GM19467 (cell line): ENCODE results near the gene IAPP.
"Not testable (repeated sequence)": the region's sequence is repeated elsewhere in the genome, so short reads cannot be mapped to it uniquely, and the experiment has no call there.

ENCODE experiments used
- ATAC-seq: cut with Tn5 transposase; IDR thresholded peaks from one replicate; pipeline ENCODE4 v1.9.1; 2021; ENCODE audit warnings: mild to moderate bottlenecking, moderate library complexity; ENCODE audit not compliant: unreplicated experiment

IAPP gene

DNA sequence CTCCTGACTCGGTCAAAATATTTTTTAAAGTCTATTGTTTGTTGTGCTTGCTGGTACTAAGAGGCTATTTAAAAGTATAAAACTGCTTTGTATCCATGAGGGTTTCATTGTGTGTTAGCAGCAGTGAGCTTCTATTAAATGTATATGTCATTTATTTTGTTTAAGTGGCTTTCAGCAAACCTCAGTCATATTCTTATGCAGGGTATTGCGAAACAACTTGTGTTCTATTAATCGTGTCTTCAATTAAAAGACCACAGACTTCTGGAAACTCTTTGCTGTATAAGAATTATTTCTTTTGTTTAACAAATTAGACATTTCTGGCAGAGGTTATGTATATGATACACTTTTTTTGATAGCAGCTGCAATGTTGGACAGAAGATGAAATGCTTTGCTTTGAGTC is 6.5 kb downstream of the IAPP start:
- no peak for ATAC-seq

DNA sequence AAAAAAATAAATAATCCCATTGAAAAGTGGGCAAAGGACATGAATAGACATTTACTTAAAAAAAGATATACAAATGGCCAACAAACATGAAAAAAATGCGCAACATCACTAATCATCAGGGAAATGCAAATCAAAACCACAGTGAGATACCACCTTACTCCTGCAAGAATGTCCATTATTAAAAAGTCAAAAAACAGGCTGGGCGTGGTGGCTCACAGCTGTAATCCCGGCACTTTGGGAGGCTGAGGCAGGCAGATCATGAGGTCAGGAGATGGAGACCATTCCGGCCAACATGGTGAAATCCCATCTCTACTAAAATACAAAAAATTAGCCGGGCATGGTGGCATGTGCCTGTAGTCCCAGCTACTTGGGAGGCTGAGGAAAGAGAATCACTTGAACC is 8.6 kb downstream of the IAPP start:
- ATAC-seq: not testable (repeated sequence)

DNA sequence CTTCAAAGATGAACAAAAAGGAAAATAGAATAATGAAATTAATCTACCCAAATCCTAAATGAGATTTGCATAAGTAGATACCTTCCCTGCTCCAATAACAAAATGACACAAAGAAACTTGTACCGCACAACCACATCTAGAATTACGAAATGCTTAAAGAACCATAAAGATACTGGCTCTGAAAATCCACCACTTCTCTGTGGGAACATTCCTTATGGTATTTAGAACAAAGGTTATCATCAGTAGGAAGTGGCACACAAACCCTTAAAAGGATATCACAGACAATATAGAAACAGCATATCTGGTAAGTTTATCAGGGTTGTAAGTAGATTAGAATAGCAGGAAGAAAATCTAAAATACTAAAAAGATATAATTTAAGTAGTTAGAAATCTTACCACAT is 11.6 kb downstream of the IAPP start:
- no peak for ATAC-seq

DNA sequence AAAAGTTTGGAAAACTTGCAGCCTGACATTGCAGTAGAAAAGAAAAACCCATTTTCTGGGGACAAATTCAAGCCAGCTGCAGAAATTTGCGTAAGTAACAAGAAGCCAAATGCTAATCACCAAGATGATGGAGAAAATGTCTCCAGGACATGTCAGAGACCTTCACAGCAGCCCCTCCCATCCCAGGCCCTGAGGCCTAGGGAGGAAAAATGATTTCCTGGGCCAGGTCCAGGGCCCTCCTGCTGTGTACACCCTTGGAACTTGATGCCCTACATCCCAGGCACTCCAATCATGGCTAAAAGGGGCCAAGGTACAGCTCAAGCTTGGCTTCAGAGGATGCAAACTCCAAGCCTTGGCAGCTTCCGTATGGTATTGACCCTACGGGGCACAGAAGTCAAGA is 14.5 kb downstream of the IAPP start:
- no peak for ATAC-seq

DNA sequence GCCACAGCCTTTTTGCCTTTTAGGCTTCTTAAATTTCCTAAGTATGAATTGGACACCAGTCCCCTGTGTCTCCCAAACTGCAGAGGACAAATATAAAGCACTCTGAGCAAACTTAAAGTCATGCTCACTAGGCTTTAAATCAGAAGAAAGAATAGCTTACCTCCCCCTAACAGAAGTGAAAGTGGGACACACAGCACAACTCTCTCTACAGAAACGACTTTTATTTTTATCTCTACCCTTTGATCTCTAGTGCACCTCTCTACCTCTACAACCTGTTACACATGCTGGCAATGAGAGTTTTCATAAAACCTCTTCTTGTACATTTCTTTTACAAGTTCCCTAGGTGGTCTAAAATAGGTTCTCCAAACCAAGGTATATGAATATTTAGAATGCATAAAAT is 19.7 kb downstream of the IAPP start:
- ATAC-seq: no peak

DNA sequence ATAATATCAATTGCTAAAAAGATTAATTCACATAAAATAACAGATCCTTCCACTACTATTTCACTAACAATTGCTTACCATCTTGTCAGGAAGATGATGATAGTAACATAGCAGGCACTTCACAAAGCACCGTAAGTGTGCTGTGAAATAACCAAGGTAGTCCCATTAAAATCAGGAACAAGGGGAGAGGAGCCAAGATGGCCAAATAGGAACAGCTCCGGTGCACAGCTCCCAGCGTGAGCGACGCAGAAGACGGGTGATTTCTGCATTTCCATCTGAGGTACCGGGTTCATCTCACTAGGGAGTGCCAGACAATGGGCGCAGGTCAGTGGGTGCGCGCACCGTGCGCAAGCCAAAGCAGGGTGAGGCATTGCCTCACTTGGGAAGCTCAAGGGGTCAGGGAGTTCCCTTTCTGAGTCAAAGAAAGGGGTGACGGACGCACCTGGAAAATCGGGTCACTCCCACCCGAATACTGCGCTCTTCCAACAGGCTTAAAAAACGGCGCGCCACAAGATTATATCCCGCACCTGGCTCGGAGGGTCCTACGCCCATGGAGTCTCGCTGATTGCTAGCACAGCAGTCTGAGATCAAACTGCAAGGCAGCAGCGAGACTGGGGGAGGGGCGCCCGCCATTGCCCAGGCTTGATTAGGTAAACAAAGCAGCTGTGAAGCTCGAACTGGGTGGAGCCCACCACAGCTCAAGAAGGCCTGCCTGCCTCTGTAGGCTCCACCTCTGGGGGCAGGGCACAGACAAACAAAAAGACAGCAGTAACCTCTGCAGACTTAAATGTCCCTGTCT is 22.3 kb downstream of the IAPP start:
- not testable (repeated sequence) for ATAC-seq

DNA sequence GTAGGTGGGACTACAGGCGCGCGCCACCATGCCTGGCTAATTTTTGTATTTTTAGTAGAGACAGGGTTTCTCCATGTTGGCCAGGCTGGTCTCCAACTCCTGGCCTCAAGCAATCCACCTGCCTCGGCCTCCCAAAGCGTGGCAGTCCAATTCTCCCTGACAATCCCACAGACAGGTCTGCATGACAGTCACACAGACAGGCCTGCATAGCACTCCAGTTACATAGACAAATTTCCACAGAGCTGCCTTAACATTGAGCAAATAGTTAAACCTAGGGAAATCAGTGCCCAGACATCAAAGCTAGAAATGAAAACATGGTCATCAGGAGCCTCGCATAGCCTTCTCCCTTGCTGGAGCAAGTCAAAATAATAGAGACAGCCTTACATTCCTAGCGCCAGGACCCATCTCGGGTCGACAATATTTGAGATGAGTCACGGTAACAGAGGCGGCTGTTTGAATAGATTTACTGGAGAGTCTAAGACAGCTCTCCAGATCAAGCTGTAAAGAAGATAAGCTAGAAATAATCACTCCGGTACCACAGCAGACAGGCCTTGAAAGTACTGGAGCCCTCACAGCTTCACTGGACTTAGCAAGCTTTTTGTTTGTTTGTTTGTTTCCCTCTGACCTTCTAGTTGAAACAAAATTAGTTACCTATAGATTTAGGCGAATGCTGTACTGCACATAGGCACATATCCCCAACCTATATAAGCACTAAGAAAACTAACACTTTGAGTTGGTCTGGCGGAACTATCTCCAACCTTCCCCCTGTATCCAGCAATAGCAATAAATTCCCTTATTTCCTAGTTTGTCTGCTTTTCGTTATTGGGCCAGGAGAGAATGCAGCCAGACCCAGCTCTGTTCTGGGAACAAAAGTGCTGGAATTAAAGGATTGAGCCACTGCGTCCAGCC is 40.9 kb downstream of the IAPP start:
- no peak for ATAC-seq

DNA sequence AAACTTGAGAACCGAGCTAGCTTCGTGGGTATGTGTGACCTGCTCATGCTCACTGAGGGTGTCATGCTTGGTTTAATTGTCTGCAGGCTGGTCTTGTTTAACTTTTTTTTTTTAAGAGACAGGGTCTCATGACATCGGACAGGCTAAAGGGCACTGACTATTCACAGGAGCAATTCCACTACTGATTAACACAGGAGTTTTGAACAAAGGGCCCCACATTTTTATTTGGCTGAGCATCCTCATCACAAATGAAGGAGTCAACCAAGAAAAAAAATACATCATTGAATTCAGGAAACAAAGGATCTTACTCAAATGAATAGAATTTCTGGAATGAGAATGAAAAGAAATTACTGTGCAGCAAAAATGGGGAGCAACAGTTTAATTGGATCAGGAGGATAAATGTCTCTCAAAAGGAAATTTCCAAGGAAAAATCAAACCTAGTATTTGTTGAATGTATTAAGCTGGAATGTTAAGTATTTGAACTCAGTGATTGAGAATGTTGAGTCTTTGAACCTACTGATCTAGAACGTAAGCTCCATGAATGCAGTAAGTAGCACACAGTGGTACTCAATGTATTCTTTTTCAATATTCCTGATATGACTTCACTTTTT is 43.9 kb downstream of the IAPP start:
- ATAC-seq: no peak

DNA sequence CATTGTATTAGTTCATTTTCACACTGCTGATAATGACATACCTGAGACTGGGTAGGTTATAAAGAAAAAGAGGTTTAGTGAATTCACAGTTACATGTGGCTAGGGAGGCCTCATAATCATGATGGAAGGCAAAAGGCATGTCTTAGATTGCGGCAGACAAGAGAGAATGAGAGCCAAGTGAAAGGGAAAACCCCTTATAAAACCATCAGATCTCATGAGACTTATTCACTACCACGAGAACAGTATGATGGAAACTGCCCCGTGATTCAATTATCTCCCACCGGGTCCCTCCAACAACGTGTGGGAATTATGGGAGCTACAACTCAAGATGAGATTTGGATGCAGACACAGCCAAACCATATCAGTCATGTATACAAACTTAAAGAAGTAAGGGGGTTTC is 45.7 kb downstream of the IAPP start:
- not testable (repeated sequence) for ATAC-seq

DNA sequence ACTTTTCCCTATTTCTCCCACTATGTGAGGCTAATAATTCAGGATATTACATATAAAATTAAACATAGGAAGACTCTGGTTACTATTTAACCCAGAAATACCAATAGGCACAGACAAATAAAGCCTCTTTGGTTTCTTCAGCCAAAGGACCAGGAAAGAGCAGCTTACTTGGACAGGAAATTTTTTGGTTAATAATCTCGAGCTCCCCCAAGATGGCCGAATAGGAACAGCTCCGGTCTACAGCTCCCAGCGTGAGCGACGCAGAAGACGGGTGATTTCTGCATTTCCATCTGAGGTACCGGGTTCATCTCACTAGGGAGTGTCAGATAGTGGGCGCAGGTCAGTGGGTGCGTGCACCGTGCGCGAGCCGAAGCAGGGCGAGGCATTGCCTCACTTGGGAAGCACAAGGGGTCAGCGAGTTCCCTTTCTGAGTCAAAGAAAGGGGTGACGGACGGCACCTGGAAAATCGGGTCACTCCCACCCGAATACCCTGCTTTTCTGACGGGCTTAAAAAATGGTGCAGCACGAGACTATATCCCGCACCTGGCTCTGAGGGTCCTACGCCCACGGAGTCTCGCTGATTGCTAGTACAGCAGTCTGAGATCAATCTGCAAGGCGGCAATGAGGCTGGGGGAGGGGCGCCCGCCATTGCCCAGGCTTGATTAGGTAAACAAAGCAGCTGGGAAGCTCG is 46.5 kb downstream of the IAPP start:
- ATAC-seq: not testable (repeated sequence)

DNA sequence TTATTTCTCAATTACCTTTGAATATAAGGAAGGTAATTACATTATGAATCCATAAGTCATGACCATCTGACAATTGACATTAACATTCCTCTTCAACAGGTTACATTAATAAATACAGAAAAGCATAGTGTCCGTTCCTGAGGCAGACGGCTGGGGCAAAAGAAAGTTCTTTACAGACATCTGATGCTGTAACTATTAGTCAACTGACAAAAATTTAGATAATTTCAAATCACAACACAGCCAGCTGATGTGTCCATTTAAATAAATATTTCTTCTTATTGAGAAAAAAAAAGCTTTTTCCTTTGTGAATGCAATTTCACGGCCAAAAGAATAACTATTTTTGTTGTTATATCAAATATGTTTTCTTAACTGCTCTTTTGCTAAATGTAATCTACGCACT is 55.5 kb downstream of the IAPP start:
- ATAC-seq: no peak
